CD14-positive monocyte (primary cell): ENCODE measurements around the gene ZNF488. TPM values are rescaled to one million over a fixed set of nuclear protein-coding genes. Genes with fewer than 3 reads are reported as not detected.

ENCODE experiments used
- DNase-seq, 3 donors: peaks; one replicate each; pipeline ENCODE4 v3.0.0-alpha.2; 2011 to 2022
- H2AFZ ChIP-seq: 2 replicates; pipeline ENCODE4 v1.6.0; 2012; ENCODE audit warnings: mild to moderate bottlenecking, low read depth, low read length, inconsistent platforms; ENCODE audit not compliant: insufficient read depth, poor library complexity, severe bottlenecking
- H3K27ac ChIP-seq, 2 donors: 1 replicate in 1 of 2; 2 replicates in 1 of 2; pipeline ENCODE4 v1.5.1; 2012 to 2013; ENCODE audit warnings: low read length in 2 of 2, control low read depth in 1 of 2, inconsistent platforms in 1 of 2, low read depth in 1 of 2, mild to moderate bottlenecking in 1 of 2
- H3K27me3 ChIP-seq, 2 donors: one replicate each; pipeline versions ENCODE4 v1.6.0 to v1.6.1; 2011 to 2013; ENCODE audit warnings: low read length in 2 of 2; ENCODE audit not compliant: control insufficient read depth in 2 of 2, insufficient read depth in 2 of 2
- H3K36me3 ChIP-seq, 2 donors: replicated peaks in 1 of 2; 1 replicate in 1 of 2; 2 replicates in 1 of 2; pipeline versions ENCODE4 v1.5.1 to v1.6.1; 2012 to 2013; ENCODE audit warnings: low read length in 2 of 2, control low read depth in 1 of 2, inconsistent platforms in 1 of 2, mild to moderate bottlenecking in 1 of 2; ENCODE audit not compliant: insufficient read depth in 2 of 2, control insufficient read depth in 1 of 2
- H3K4me1 ChIP-seq, 2 donors: 1 replicate in 1 of 2; 2 replicates in 1 of 2; pipeline versions ENCODE4 v1.5.1 to v1.6.1; 2012 to 2013; ENCODE audit warnings: low read length in 2 of 2, control low read depth in 1 of 2, inconsistent platforms in 1 of 2, mild to moderate bottlenecking in 1 of 2, moderate library complexity in 1 of 2; ENCODE audit not compliant: insufficient read depth in 2 of 2, control insufficient read depth in 1 of 2
- H3K4me2 ChIP-seq: replicated peaks from 2 replicates; pipeline ENCODE3; 2012; ENCODE audit warnings: low read length, moderate library complexity, mild to moderate bottlenecking; ENCODE audit not compliant: poor library complexity, severe bottlenecking; ENCODE audit errors: extremely low read depth
- H3K4me3 ChIP-seq, 3 experiments: fragments of 200-600 bp in 1 of 3; sonication (generic) in 1 of 3; replicated peaks in 1 of 3; 1 replicate in 2 of 3; 2 replicates in 1 of 3; pipeline ENCODE4 v1.5.1; 2011 to 2013; ENCODE audit warnings: low read length in 3 of 3, mild to moderate bottlenecking in 3 of 3, control low read depth in 2 of 3, low read depth in 2 of 3, inconsistent platforms in 1 of 3, moderate library complexity in 1 of 3
- H3K79me2 ChIP-seq: 2 replicates; pipeline ENCODE4 v1.6.0; 2012; ENCODE audit warnings: mild to moderate bottlenecking, control low read depth, inconsistent platforms, low read length, moderate library complexity; ENCODE audit not compliant: insufficient read depth
- H3K9ac ChIP-seq: 2 replicates; pipeline ENCODE4 v1.6.0; 2017; ENCODE audit warnings: low read length, mild to moderate bottlenecking; ENCODE audit not compliant: insufficient read depth, poor library complexity, severe bottlenecking
- H3K9me3 ChIP-seq, 2 donors: replicated peaks in 1 of 2; 1 replicate in 1 of 2; 2 replicates in 1 of 2; pipeline versions ENCODE4 v1.5.1 to v1.6.1; 2012 to 2013; ENCODE audit warnings: low read length in 2 of 2, control low read depth in 1 of 2; ENCODE audit not compliant: control insufficient read depth in 1 of 2, insufficient read depth in 1 of 2
- H4K20me1 ChIP-seq: 2 replicates; pipeline ENCODE4 v1.6.0; 2012; ENCODE audit warnings: mild to moderate bottlenecking, low read length, control low read depth, moderate library complexity; ENCODE audit not compliant: insufficient read depth
- H3K27ac Mint-ChIP-seq, 7 donors: one replicate each; pipeline ENCODE4 v1.8.0; 2020; ENCODE audit warnings: mild to moderate bottlenecking in 7 of 7, mixed read lengths in 7 of 7, moderate library complexity in 6 of 7, inconsistent platforms in 2 of 7
- H3K27me3 Mint-ChIP-seq, 3 donors: one replicate each; pipeline ENCODE4 v1.8.0; 2021 to 2022; ENCODE audit warnings: low read depth in 3 of 3, mild to moderate bottlenecking in 3 of 3, mixed read lengths in 3 of 3, moderate library complexity in 3 of 3, inconsistent platforms in 1 of 3
- H3K36me3 Mint-ChIP-seq, 2 donors: one replicate each; pipeline ENCODE4 v1.8.0; 2020; ENCODE audit warnings: mixed read lengths in 2 of 2, inconsistent platforms in 1 of 2, mild to moderate bottlenecking in 1 of 2
- H3K4me1 Mint-ChIP-seq: one replicate; pipeline ENCODE4 v1.8.0; 2020; ENCODE audit warnings: mild to moderate bottlenecking, mixed read lengths
- H3K4me3 Mint-ChIP-seq, 2 donors: one replicate each; pipeline ENCODE4 v1.8.0; 2020; ENCODE audit warnings: mild to moderate bottlenecking in 2 of 2, mixed read lengths in 2 of 2, moderate library complexity in 1 of 2
- H3K9me3 Mint-ChIP-seq, 7 donors: one replicate each; pipeline ENCODE4 v1.8.0; 2020 to 2022; ENCODE audit warnings: mixed read lengths in 7 of 7, mild to moderate bottlenecking in 6 of 7, moderate library complexity in 6 of 7, inconsistent platforms in 2 of 7
- CTCF ChIP-seq: fragments of 200-600 bp; IDR thresholded peaks from one replicate; pipeline ENCODE4 v1.8.0; 2022; ENCODE audit warnings: antibody characterized with exemption, mild to moderate bottlenecking
- WGBS: methylation state at CpG from one replicate; pipeline ENCODE4 v1.1.5; 2013; ENCODE audit warnings: missing lambda C conversion rate; ENCODE audit not compliant: insufficient coverage; 5-methylcytosine and 5-hydroxymethylcytosine counted together
- intact Hi-C, 2 donors: fragments of 100-400 bp; cut with micrococcal nuclease; formaldehyde crosslinking; loops; one replicate each; pipeline versions ENCODE4 v1.15.0 to v1.15.1; 2023
- polyA plus RNA-seq, 3 donors: library from polyadenylated mRNA; depleted of rRNA in 1 of 3; unstranded in 2 of 3; stranded (reverse) in 1 of 3; fragments of 300-500 nt in 2 of 3; fragments of >200 nt in 1 of 3; fragmentation: Illumina TruSeq in 2 of 3; gene quantifications; 1 replicate in 2 of 3; 2 replicates in 1 of 3; pipeline ENCODE4 v1.2.3, GENCODE V29; 2012 to 2021

Gene ZNF488
- polyA plus RNA-seq, 3 donors = not detected

- Mint-ChIP-seq H3K4me1 (peaks cover 6% of the 10 kb centered on the region), H3K27ac (no peak overlapping the region), H3K27me3 (peaks cover 0 to 3% (median 0%) of the 10 kb centered on the region in 3 donors), H3K4me3 (no peak overlapping the region), H3K9me3 (no peaks in the 10 kb centered on the region), H3K36me3 (no peaks in the 10 kb centered on the region)
- H3K36me3 ChIP-seq = no peaks in the 10 kb centered on the region
- H3K9ac ChIP-seq = no peak overlapping the region
- no peak for DNase-seq
- no peak overlapping the region for H3K4me3 ChIP-seq
- no peaks in the 10 kb centered on the region for H3K4me1 ChIP-seq
- WGBS = 87% methylated on average over 8 of the region's 9 CpGs
- H4K20me1 ChIP-seq = no peaks in the 10 kb centered on the region
- TF ChIP-seq CTCF = no peak
- intact Hi-C loops = no loop called here
- H3K27me3 ChIP-seq = no peaks in the 10 kb centered on the region
- H3K4me2 ChIP-seq = no peak overlapping the region
- no peaks in the 10 kb centered on the region for H3K79me2 ChIP-seq
- no peak overlapping the region for H2AFZ ChIP-seq
- H3K27ac ChIP-seq = no peak overlapping the region
- no peaks in the 10 kb centered on the region for H3K9me3 ChIP-seq
These were observed 14.7 kb downstream of the ZNF488 start for GRCh38 chr10:47369251-47369894.

GRCh38 chr10:47368431-47369180 is 15.5 kb downstream of the ZNF488 start:
- Mint-ChIP-seq H3K27me3 (peaks cover 0 to 3% (median 0%) of the 10 kb centered on the region in 3 donors), H3K9me3 (no peaks in the 10 kb centered on the region), H3K4me3 (no peak overlapping the region), H3K36me3 (no peaks in the 10 kb centered on the region), H3K4me1 (peaks cover 6% of the 10 kb centered on the region), H3K27ac (no peak overlapping the region)
- H3K79me2 ChIP-seq = no peaks in the 10 kb centered on the region
- no peak overlapping the region for H3K9ac ChIP-seq
- no peak overlapping the region for H3K4me2 ChIP-seq
- no peaks in the 10 kb centered on the region for H3K4me1 ChIP-seq
- intact Hi-C loops = no loop called here
- H3K27ac ChIP-seq = no peak overlapping the region
- H2AFZ ChIP-seq = no peak overlapping the region
- no peaks in the 10 kb centered on the region for H4K20me1 ChIP-seq
- WGBS = 96% methylated on average over 24 of the region's 24 CpGs
- H3K9me3 ChIP-seq = no peaks in the 10 kb centered on the region
- H3K27me3 ChIP-seq = no peaks in the 10 kb centered on the region
- no peak for DNase-seq
- H3K36me3 ChIP-seq = no peaks in the 10 kb centered on the region
- no peak for TF ChIP-seq CTCF
- no peak overlapping the region for H3K4me3 ChIP-seq
